Psoas muscle (tissue), 8 donors: ENCODE data around the gene MAN2B1. TPM values are rescaled to one million over a fixed set of nuclear protein-coding genes. Genes with fewer than 3 reads are reported as not detected.

ENCODE experiments used
- ATAC-seq, 4 donors: fragments of 200-7000 bp; cut with Tn5 transposase; one replicate each; pipeline ENCODE4 v1.9.1; 2020; ENCODE audit warnings: moderate library complexity in 3 of 4, mild to moderate bottlenecking in 2 of 4
- DNase-seq, 2 donors: peaks; one replicate each; pipeline ENCODE4 v3.0.0-alpha.2; 2020
- H3K27ac ChIP-seq: fragments of 200-600 bp; one replicate; pipeline ENCODE4 v1.8.0; 2022
- H3K27me3 ChIP-seq, 3 donors: fragments of 200-600 bp in 1 of 3; one replicate each; pipeline versions ENCODE4 v1.6.1 to v1.8.0; 2013 to 2022; ENCODE audit warnings: low read length in 2 of 3, mild to moderate bottlenecking in 2 of 3, moderate library complexity in 1 of 3; ENCODE audit not compliant: insufficient read depth in 3 of 3
- H3K36me3 ChIP-seq, 2 donors: fragments of 200-600 bp in 1 of 2; one replicate each; pipeline versions ENCODE4 v1.6.1 to v1.8.0; 2013 to 2022; ENCODE audit warnings: low read depth in 1 of 2, mild to moderate bottlenecking in 1 of 2, moderate library complexity in 1 of 2; ENCODE audit not compliant: insufficient read depth in 1 of 2
- H3K4me1 ChIP-seq: fragments of 200-600 bp; one replicate; pipeline ENCODE4 v1.8.0; 2022
- H3K4me3 ChIP-seq: fragments of 200-600 bp; one replicate; pipeline ENCODE4 v1.8.0; 2022; ENCODE audit warnings: mild to moderate bottlenecking
- H3K9me3 ChIP-seq: fragments of 200-600 bp; one replicate; pipeline ENCODE4 v1.8.0; 2022
- CTCF ChIP-seq: fragments of 200-600 bp; IDR thresholded peaks from one replicate; pipeline ENCODE4 v1.8.0; 2022; ENCODE audit warnings: antibody characterized with exemption
- WGBS, 3 donors: extraction: QIAGEN DNeasy Blood & Tissue Kit; methylation state at CpG; one replicate each; pipeline versions ENCODE4 v1.1.6 to v1.1.7; 2013; 5-methylcytosine and 5-hydroxymethylcytosine counted together
- intact Hi-C, 2 donors: fragments of 100-400 bp; cut with DNase I; formaldehyde crosslinking; loops; one replicate each; pipeline versions ENCODE4 v1.11.0 to v1.14.2; 2022
- polyA plus RNA-seq, 3 donors: library from polyadenylated mRNA; stranded (reverse); fragments of 200-250 nt; gene quantifications; one replicate each; pipeline ENCODE4 v1.2.3, GENCODE V29; 2013
- total RNA-seq, 4 donors: library from RNA; stranded (reverse); fragmentation: NEBNext Ultra II Directional in 2 of 4; extraction: Animal tissue kit (Norgen Biotek cat#: 25700) in 2 of 4; gene quantifications; one replicate each; pipeline versions ENCODE4 v1.2.1 to v1.2.4, GENCODE V29; 2021 to 2023
- donor health status: healthy with polysubstance abuse.
- donor health status: DM: no; HTN: no; CAD: no; lungs with moderate emphysema.
- donor health status: Bipolar disorder and iron deficiency.
- donor health status: healthy.
- donor health status: DM: yes; HTN: yes; CAD: no.
- donor health status: DM: no; HTN: no; CAD: no.
- donor health status: DM: no; HTN: no; CAD: no.
- donor health status: DM: yes; HTN: yes; CAD: no.

Gene MAN2B1
- total and polyA plus RNA-seq, 7 donors: 9.6 to 20.5 (median 16.0) TPM

DNA sequence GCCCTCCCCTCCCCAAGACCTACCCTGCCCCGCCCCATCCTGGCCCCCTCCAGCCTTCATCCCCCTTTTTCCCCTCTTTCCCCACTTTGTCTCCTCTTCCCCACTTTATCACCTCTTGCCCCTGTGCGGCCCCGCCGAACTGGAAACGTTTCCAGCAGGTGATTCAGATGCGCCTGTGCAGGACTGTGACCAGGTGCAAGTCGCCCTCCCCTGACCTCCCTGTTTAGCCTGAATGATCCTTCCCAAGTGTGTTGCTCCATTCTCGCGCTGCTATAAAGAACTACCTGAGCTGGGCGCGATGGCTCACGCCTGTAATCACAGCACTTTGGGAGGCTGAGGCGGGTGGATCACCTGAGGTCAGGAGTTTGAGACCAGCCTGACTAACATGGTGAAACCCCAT, 29.9 kb downstream of the MAN2B1 start:
- Histone ChIP-seq H3K9me3 (no peaks in the 10 kb centered on the region), H3K27ac (no peak overlapping the region), H3K4me1 (no peaks in the 10 kb centered on the region), H3K36me3 (peaks cover 0 to 11% of the 10 kb centered on the region in 2 donors), H3K4me3 (no peak overlapping the region), H3K27me3 (no peaks in the 10 kb centered on the region)
- no peak for ATAC-seq
- TF ChIP-seq CTCF: no peak
- intact Hi-C loops: no loop called here
- WGBS, 3 donors: 74 to 85% (median 82%) methylated on average over 13 of the region's 13 CpGs
- no peak for DNase-seq

GRCh38 chr19:12629215-12629614, 37.3 kb downstream of the MAN2B1 start:
- H3K4me3 ChIP-seq: no peak overlapping the region
- DNase-seq: no peak
- peaks cover 24 to 82% of the 10 kb centered on the region in 2 donors for H3K36me3 ChIP-seq
- no peak for ATAC-seq
- H3K9me3 ChIP-seq: peaks cover 33% of the 10 kb centered on the region
- no peak for TF ChIP-seq CTCF
- 88 to 97% (median 96%) methylated on average over 7 of the region's 7 CpGs for WGBS, 3 donors
- intact Hi-C loops: no loop called here
- no peaks in the 10 kb centered on the region for H3K27me3 ChIP-seq
- H3K27ac ChIP-seq: no peak overlapping the region
- H3K4me1 ChIP-seq: no peaks in the 10 kb centered on the region

DNA sequence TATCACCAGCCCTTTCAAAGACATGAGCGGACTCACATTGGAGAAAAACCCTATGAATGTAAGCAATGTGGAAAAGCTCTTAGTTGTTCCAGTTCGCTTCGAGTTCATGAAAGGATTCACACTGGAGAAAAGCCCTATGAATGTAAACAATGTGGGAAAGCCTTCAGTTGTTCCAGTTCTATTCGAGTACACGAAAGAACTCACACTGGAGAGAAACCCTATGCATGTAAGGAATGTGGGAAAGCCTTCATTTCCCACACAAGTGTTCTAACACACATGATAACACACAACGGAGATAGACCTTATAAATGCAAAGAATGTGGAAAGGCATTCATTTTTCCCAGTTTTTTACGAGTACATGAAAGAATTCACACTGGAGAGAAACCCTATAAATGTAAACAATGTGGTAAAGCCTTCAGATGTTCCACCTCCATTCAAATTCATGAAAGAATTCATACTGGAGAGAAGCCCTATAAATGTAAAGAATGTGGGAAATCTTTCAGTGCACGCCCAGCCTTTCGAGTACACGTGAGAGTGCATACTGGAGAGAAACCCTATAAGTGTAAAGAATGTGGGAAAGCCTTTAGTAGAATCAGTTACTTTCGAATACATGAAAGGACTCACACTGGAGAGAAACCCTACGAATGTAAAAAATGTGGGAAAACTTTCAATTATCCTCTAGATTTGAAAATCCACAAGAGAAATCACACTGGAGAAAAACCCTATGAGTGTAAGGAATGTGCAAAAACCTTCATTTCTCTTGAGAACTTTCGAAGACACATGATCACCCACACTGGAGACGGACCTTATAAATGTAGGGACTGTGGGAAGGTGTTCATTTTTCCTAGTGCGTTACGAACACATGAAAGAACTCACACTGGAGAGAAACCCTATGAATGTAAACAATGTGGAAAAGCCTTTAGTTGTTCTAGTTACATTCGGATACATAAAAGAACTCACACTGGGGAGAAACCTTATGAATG, 38.2 kb downstream of the MAN2B1 start:
- no peak overlapping the region for H3K4me3 ChIP-seq
- intact Hi-C loops: no loop called here
- ATAC-seq (no peak), DNase-seq (no peak)
- TF ChIP-seq CTCF: no peak
- peaks cover 24 to 91% of the 10 kb centered on the region in 2 donors for H3K36me3 ChIP-seq
- H3K27ac ChIP-seq: no peak overlapping the region
- WGBS, 3 donors: 93 to 96% (median 95%) methylated on average over 17 of the region's 17 CpGs
- no peaks in the 10 kb centered on the region for H3K27me3 ChIP-seq
- peaks cover 33% of the 10 kb centered on the region for H3K9me3 ChIP-seq
- no peaks in the 10 kb centered on the region for H3K4me1 ChIP-seq

DNA sequence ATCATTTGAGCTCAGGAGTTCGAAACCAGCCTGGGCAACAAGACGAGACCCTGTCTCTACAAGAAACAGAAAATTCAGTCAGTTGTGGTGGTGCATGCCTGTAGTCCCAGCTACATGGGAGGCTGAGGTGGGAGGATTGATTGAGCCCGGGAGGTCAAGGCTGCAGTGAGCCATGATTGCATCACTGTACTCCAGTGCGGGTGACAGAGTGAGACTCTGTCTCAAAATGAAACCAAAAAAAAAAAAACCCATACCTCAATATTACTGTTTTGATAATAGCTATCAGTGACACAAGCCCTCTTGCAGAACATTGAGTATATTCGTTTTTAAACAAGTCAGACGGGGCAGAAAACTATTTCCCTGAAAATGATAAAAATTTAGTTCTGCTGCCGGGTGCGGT, 39.6 kb downstream of the MAN2B1 start:
- Histone ChIP-seq H3K27ac (no peak overlapping the region), H3K4me1 (no peaks in the 10 kb centered on the region), H3K36me3 (peaks cover 24 to 83% of the 10 kb centered on the region in 2 donors), H3K4me3 (no peak overlapping the region), H3K27me3 (no peaks in the 10 kb centered on the region), H3K9me3 (peaks cover 33% of the 10 kb centered on the region)
- TF ChIP-seq CTCF: no peak
- no peak for ATAC-seq
- no peak for DNase-seq
- WGBS, 3 donors: 86 to 98% (median 90%) methylated on average over 8 of the region's 8 CpGs
- intact Hi-C loops: no loop called here
